MCF 10A (cell line): ENCODE measurements around the gene NUP214. TPM values are rescaled to one million over a fixed set of nuclear protein-coding genes. Genes with fewer than 3 reads are reported as not detected.

ENCODE experiments used
- BruUV-seq: library from RNA; stranded (reverse); fragments of 400-500 nt; replicated peaks from 2 replicates; lab custom pipeline; 2021; lab: Mats Ljungman, UMichigan
- CTCF ChIA-PET: fragments of 300-600 bp; sonication (Branson Sonifier 250); formaldehyde crosslinking; extraction: SDS; loops from one replicate; lab custom pipeline; 2021; ENCODE audit warnings: antibody characterized with exemption, inconsistent platforms; lab: Yijun Ruan, JAX
- POLR2A ChIA-PET: fragments of 300-600, 350-650 bp; sonication (Branson Sonifier 250); formaldehyde crosslinking; extraction: SDS; loops from one replicate; lab custom pipeline; 2020; ENCODE audit warnings: antibody characterized with exemption, inconsistent platforms; lab: Yijun Ruan, JAX
- DNase-seq: peaks from one replicate; pipeline ENCODE4 v3.0.0-alpha.2; 2018; ENCODE audit not compliant: unreplicated experiment
- H3K27ac Mint-ChIP-seq: one replicate; pipeline ENCODE4 v1.8.0; 2022; ENCODE audit warnings: mild to moderate bottlenecking, low read depth, mixed read lengths; ENCODE audit not compliant: unreplicated experiment
- H3K27me3 Mint-ChIP-seq: one replicate; pipeline ENCODE4 v1.8.0; 2022; ENCODE audit warnings: mixed read lengths; ENCODE audit not compliant: insufficient read depth, unreplicated experiment
- H3K36me3 Mint-ChIP-seq: one replicate; pipeline ENCODE4 v1.8.0; 2022; ENCODE audit warnings: mild to moderate bottlenecking, moderate library complexity, mixed read lengths; ENCODE audit not compliant: insufficient read depth, unreplicated experiment
- H3K4me1 Mint-ChIP-seq: one replicate; pipeline ENCODE4 v1.8.0; 2022; ENCODE audit warnings: mixed read lengths; ENCODE audit not compliant: insufficient read depth, unreplicated experiment
- H3K4me3 Mint-ChIP-seq: one replicate; pipeline ENCODE4 v1.8.0; 2022; ENCODE audit warnings: mild to moderate bottlenecking, moderate library complexity, mixed read lengths; ENCODE audit not compliant: unreplicated experiment
- H3K9me3 Mint-ChIP-seq: one replicate; pipeline ENCODE4 v1.8.0; 2022; ENCODE audit warnings: mixed read lengths; ENCODE audit not compliant: unreplicated experiment
- CTCF ChIP-seq: fragments of 200-600 bp; IDR thresholded peaks from one replicate; pipeline ENCODE4 v1.8.0; 2022; ENCODE audit warnings: antibody characterized with exemption, mild to moderate bottlenecking; ENCODE audit not compliant: unreplicated experiment
- intact Hi-C: fragments of 100-400 bp; cut with micrococcal nuclease; formaldehyde crosslinking; loops from 2 replicates; pipeline ENCODE4 v1.14.1; 2022
- total RNA-seq: library from RNA; stranded (reverse); gene quantifications from 2 replicates; pipeline ENCODE4 v1.2.3, GENCODE V29; 2022

Gene NUP214
- total RNA-seq, 1 experiment from 2014 or later = 41.8 TPM

GRCh38 chr9:131140112-131140511, 14.7 kb downstream of the NUP214 start:
- H3K27me3 Mint-ChIP-seq = no peaks in the 10 kb centered on the region
- POLR2A ChIA-PET = interaction anchor here (0.9 to 1.1 kb wide), 2 partner anchors 10 to 15 kb away, joined by 4 read pairs; partner anchors contain the start of gene NUP214
- CTCF ChIA-PET = no interaction called here
- BruUV-seq = no TSS peak
- peaks cover 96% of the 10 kb centered on the region for H3K36me3 Mint-ChIP-seq
- no peaks in the 10 kb centered on the region for H3K9me3 Mint-ChIP-seq
- intact Hi-C loops = no loop called here
- TF ChIP-seq CTCF = no peak
- no peak overlapping the region for H3K27ac Mint-ChIP-seq
- H3K4me1 Mint-ChIP-seq = no peaks in the 10 kb centered on the region
- no peak overlapping the region for H3K4me3 Mint-ChIP-seq
- DNase-seq = no peak

GRCh38 chr9:131140550-131140949, 15.2 kb downstream of the NUP214 start:
- no peaks in the 10 kb centered on the region for H3K27me3 Mint-ChIP-seq
- no peaks in the 10 kb centered on the region for H3K4me1 Mint-ChIP-seq
- CTCF ChIA-PET = no interaction called here
- BruUV-seq = no TSS peak
- peaks cover 96% of the 10 kb centered on the region for H3K36me3 Mint-ChIP-seq
- POLR2A ChIA-PET = no interaction called here
- no peak for TF ChIP-seq CTCF
- intact Hi-C loops = no loop called here
- H3K27ac Mint-ChIP-seq = no peak overlapping the region
- DNase-seq = no peak
- no peaks in the 10 kb centered on the region for H3K9me3 Mint-ChIP-seq
- H3K4me3 Mint-ChIP-seq = no peak overlapping the region

GRCh38 chr9:131142160-131142559, 16.8 kb downstream of the NUP214 start:
- Mint-ChIP-seq H3K4me3 (no peak overlapping the region), H3K36me3 (peaks cover 96% of the 10 kb centered on the region), H3K27ac (no peak overlapping the region), H3K27me3 (no peaks in the 10 kb centered on the region), H3K9me3 (no peaks in the 10 kb centered on the region), H3K4me1 (no peaks in the 10 kb centered on the region)
- TF ChIP-seq CTCF = no peak
- POLR2A ChIA-PET = interaction anchor here (1.0 to 1.4 kb wide), 2 partner anchors 17 to 194 kb away, joined by 3 read pairs; partner anchors contain the start of gene NUP214
- no TSS peak for BruUV-seq
- CTCF ChIA-PET = interaction anchor here (1.1 kb wide), 1 partner anchor 36 kb away, joined by 3 read pairs; no protein-coding TSS in a partner anchor
- intact Hi-C loops = no loop called here
- DNase-seq = no peak

GRCh38 chr9:131144201-131144600, 18.8 kb downstream of the NUP214 start:
- no peak overlapping the region for H3K4me3 Mint-ChIP-seq
- POLR2A ChIA-PET = no interaction called here
- TF ChIP-seq CTCF = no peak
- no TSS peak for BruUV-seq
- H3K36me3 Mint-ChIP-seq = peaks cover 96% of the 10 kb centered on the region
- no peak overlapping the region for H3K27ac Mint-ChIP-seq
- DNase-seq = no peak
- H3K27me3 Mint-ChIP-seq = no peaks in the 10 kb centered on the region
- intact Hi-C loops = no loop called here
- H3K4me1 Mint-ChIP-seq = no peaks in the 10 kb centered on the region
- H3K9me3 Mint-ChIP-seq = no peaks in the 10 kb centered on the region
- CTCF ChIA-PET = no interaction called here
